GM12892 (cell line): Measurements from ENCODE around the gene RPS28.
"Not testable (repeated sequence)": the region's sequence is repeated elsewhere in the genome, so short reads cannot be mapped to it uniquely, and the experiment has no call there.

ENCODE experiments used
- POLR2A ChIP-seq: IDR thresholded peaks from 2 replicates; pipeline ENCODE4 v1.6.1; 2011; ENCODE audit warnings: low read depth, low read length, control low read depth
- POLR2AphosphoS5 ChIP-seq: IDR thresholded peaks from 2 replicates; pipeline ENCODE4 v1.6.1; 2011; ENCODE audit warnings: low read depth, low read length, control low read depth

GRCh38 chr19:8276508-8276907 lies 44.8 kb upstream of the RPS28 start:
- not testable (repeated sequence) for TF ChIP-seq POLR2A, POLR2AphosphoS5
